ENCODE data around the gene TMEM163. TPM values are rescaled to one million over a fixed set of nuclear protein-coding genes. Genes with fewer than 3 reads are reported as not detected.
"Not testable (repeated sequence)": the region's sequence is repeated elsewhere in the genome, so short reads cannot be mapped to it uniquely, and the experiment has no call there.

The TMEM163 gene
- total RNA-seq, 1 donor from 2014 or later, result 0.40 TPM

GRCh38 chr2:134479696-134480330, 239.0 kb downstream of the TMEM163 start:
- ATAC-seq, result no peak
- no peak for DNase-seq
- intact Hi-C loops (cut with micrococcal nuclease), result no loop called here

GRCh38 chr2:134476982-134477381, 241.8 kb downstream of the TMEM163 start:
- DNase-seq; ATAC-seq; intact Hi-C loops (cut with micrococcal nuclease): not testable (repeated sequence)

GRCh38 chr2:134470561-134471168, 248.1 kb downstream of the TMEM163 start:
- intact Hi-C loops (cut with micrococcal nuclease), result no loop called here
- DNase-seq, result no peak

GRCh38 chr2:134469516-134470115, 249.2 kb downstream of the TMEM163 start:
- ATAC-seq (no peak), DNase-seq (no peak)
- intact Hi-C loops (cut with micrococcal nuclease), result no loop called here

More at GRCh38 chr2:134470561-134471168, 248.1 kb downstream of the TMEM163 start:
- no peak for ATAC-seq

GRCh38 chr2:134468776-134469175, 250.0 kb downstream of the TMEM163 start:
- DNase-seq, result no peak
- ATAC-seq, result no peak
- intact Hi-C loops (cut with micrococcal nuclease), result no loop called here

GRCh38 chr2:134468164-134468563, 250.6 kb downstream of the TMEM163 start:
- DNase-seq (no peak), ATAC-seq (no peak)
- intact Hi-C loops (cut with micrococcal nuclease), result no loop called here

GRCh38 chr2:134466141-134466540, 252.7 kb downstream of the TMEM163 start:
- peak; percentile 36 for ATAC-seq
- intact Hi-C loops (cut with micrococcal nuclease), result no loop called here

GRCh38 chr2:134465228-134466105, 253.3 kb downstream of the TMEM163 start:
- ATAC-seq (no peak), DNase-seq (no peak)
- intact Hi-C loops (cut with micrococcal nuclease), result no loop called here

More at GRCh38 chr2:134466141-134466540, 252.7 kb downstream of the TMEM163 start:
- no peak for DNase-seq

GRCh38 chr2:134463699-134464022, 255.1 kb downstream of the TMEM163 start:
- intact Hi-C loops (cut with micrococcal nuclease), result no loop called here
- ATAC-seq, result no peak
- no peak for DNase-seq

GRCh38 chr2:134462791-134463698, 255.8 kb downstream of the TMEM163 start:
- DNase-seq (no peak), ATAC-seq (no peak)
- intact Hi-C loops (cut with micrococcal nuclease), result no loop called here

GRCh38 chr2:134462275-134462674, 256.5 kb downstream of the TMEM163 start:
- DNase-seq (no peak), ATAC-seq (no peak)
- intact Hi-C loops (cut with micrococcal nuclease), result no loop called here

GRCh38 chr2:134461511-134461910, 257.3 kb downstream of the TMEM163 start:
- ATAC-seq (no peak), DNase-seq (no peak)
- intact Hi-C loops (cut with micrococcal nuclease), result no loop called here

- ATAC-seq (peak; percentile 86), DNase-seq (peak; percentile 73)
- intact Hi-C loops (cut with micrococcal nuclease), result no loop called here
Measured at GRCh38 chr2:134460583-134460998, 258.2 kb downstream of the TMEM163 start.

GRCh38 chr2:134459706-134460406, 258.9 kb downstream of the TMEM163 start:
- intact Hi-C loops (cut with micrococcal nuclease), result no loop called here
- ATAC-seq, result no peak
- no peak for DNase-seq

- no peak for ATAC-seq
- intact Hi-C loops (cut with micrococcal nuclease), result no loop called here
- DNase-seq, result no peak
Measured at GRCh38 chr2:134458950-134459349, 259.9 kb downstream of the TMEM163 start.

- intact Hi-C loops (cut with micrococcal nuclease), result no loop called here
- ATAC-seq (no peak), DNase-seq (no peak)
Measured at GRCh38 chr2:134458473-134458853, 260.3 kb downstream of the TMEM163 start.

- no peak for DNase-seq
- intact Hi-C loops (cut with micrococcal nuclease), result no loop called here
Measured at GRCh38 chr2:134457765-134458472, 260.9 kb downstream of the TMEM163 start.

GRCh38 chr2:134457353-134457752, 261.4 kb downstream of the TMEM163 start:
- DNase-seq (no peak), ATAC-seq (no peak)
- intact Hi-C loops (cut with micrococcal nuclease), result no loop called here

More at GRCh38 chr2:134457765-134458472, 260.9 kb downstream of the TMEM163 start:
- no peak for ATAC-seq

Data from left ventricle myocardium superior (tissue), 1 donor.